DMS 273 treated with DMSO at 0.1 percent for 48 hours (cell line): ENCODE results near the gene KIAA1549.

Source experiments
- DNase-seq: peaks from one replicate; lab custom pipeline; 2025; lab: John Stamatoyannopoulos, UW

The KIAA1549 gene

GRCh38 chr7:138882249-138882648 is 98.9 kb downstream of the KIAA1549 start:
- no peak for DNase-seq

GRCh38 chr7:138881579-138882188 is 99.5 kb downstream of the KIAA1549 start:
- no peak for DNase-seq

- no peak for DNase-seq
Measured at GRCh38 chr7:138880881-138881578, 100.2 kb downstream of the KIAA1549 start.

- no peak for DNase-seq
Measured at GRCh38 chr7:138879356-138879755, 101.8 kb downstream of the KIAA1549 start.

GRCh38 chr7:138878856-138879255 is 102.3 kb downstream of the KIAA1549 start:
- no peak for DNase-seq

- DNase-seq, result no peak
Measured at GRCh38 chr7:138878051-138878450, 103.1 kb downstream of the KIAA1549 start.

GRCh38 chr7:138876326-138876725 is 104.9 kb downstream of the KIAA1549 start:
- DNase-seq, result no peak

GRCh38 chr7:138875794-138876193 is 105.4 kb downstream of the KIAA1549 start:
- no peak for DNase-seq

GRCh38 chr7:138873220-138873892 is 107.8 kb downstream of the KIAA1549 start:
- DNase-seq, result no peak

- DNase-seq, result no peak
Measured at GRCh38 chr7:138872576-138872975, 108.6 kb downstream of the KIAA1549 start.

- DNase-seq, result no peak
Measured at GRCh38 chr7:138871814-138872090, 109.4 kb downstream of the KIAA1549 start.

GRCh38 chr7:138871065-138871813 is 110.0 kb downstream of the KIAA1549 start:
- no peak for DNase-seq

- DNase-seq, result no peak
Measured at GRCh38 chr7:138869353-138869752, 111.8 kb downstream of the KIAA1549 start.

GRCh38 chr7:138868711-138869110 is 112.5 kb downstream of the KIAA1549 start:
- DNase-seq, result no peak

- DNase-seq, result no peak
Measured at GRCh38 chr7:138867744-138868143, 113.4 kb downstream of the KIAA1549 start.

GRCh38 chr7:138866353-138866752 is 114.8 kb downstream of the KIAA1549 start:
- no peak for DNase-seq

- no peak for DNase-seq
Measured at GRCh38 chr7:138865843-138866242, 115.3 kb downstream of the KIAA1549 start.

GRCh38 chr7:138864667-138865066 is 116.5 kb downstream of the KIAA1549 start:
- DNase-seq, result no peak

- no peak for DNase-seq
Measured at GRCh38 chr7:138863931-138864330, 117.3 kb downstream of the KIAA1549 start.

- DNase-seq, result no peak
Measured at GRCh38 chr7:138861051-138861450, 120.1 kb downstream of the KIAA1549 start.

- DNase-seq, result no peak
Measured at GRCh38 chr7:138857728-138858127, 123.5 kb downstream of the KIAA1549 start.

GRCh38 chr7:138854115-138854645 is 127.0 kb downstream of the KIAA1549 start:
- DNase-seq, result no peak

- no peak for DNase-seq
Measured at GRCh38 chr7:138853448-138853847, 127.7 kb downstream of the KIAA1549 start.
